ENCODE data around the gene PMM2. TPM values are rescaled to one million over a fixed set of nuclear protein-coding genes. Genes with fewer than 3 reads are reported as not detected.

PMM2 gene
- total RNA-seq, 1 experiment from 2014 or later = 59.4 TPM

- H3K36me3 Mint-ChIP-seq (ENCODE audit: insufficient read depth, unreplicated experiment) = no peaks in the 10 kb centered on the region
These were observed 36.6 kb upstream of the PMM2 start for GRCh38 chr16:8761078-8761477.

GRCh38 chr16:8762254-8762653 is 35.4 kb upstream of the PMM2 start:
- Mint-ChIP-seq H3K9me3 (ENCODE audit: unreplicated experiment) (no peaks in the 10 kb centered on the region), H3K4me3 (ENCODE audit: unreplicated experiment) (no peak overlapping the region), H3K27ac (ENCODE audit: low read depth, unreplicated experiment) (no peak overlapping the region), H3K27me3 (ENCODE audit: insufficient read depth, unreplicated experiment) (no peaks in the 10 kb centered on the region), H3K36me3 (ENCODE audit: insufficient read depth, unreplicated experiment) (no peaks in the 10 kb centered on the region), H3K4me1 (ENCODE audit: insufficient read depth, unreplicated experiment) (no peaks in the 10 kb centered on the region)
- no peak for TF ChIP-seq CTCF (IDR thresholded peaks at IDR 0.05; ENCODE audit: unreplicated experiment)
- ChIA-PET POLR2A (no interaction called here), CTCF (interaction anchor here (0.8 to 2.1 kb wide), 3 partner anchors 9 to 34 kb away, joined by 4 read pairs; no protein-coding TSS in a partner anchor)
- DNase-seq (ENCODE audit: unreplicated experiment) = no peak
- BruUV-seq (replicated peaks) = no TSS peak
- intact Hi-C loops (cut with micrococcal nuclease) = no loop called here

More at GRCh38 chr16:8761078-8761477, 36.6 kb upstream of the PMM2 start:
- BruUV-seq (replicated peaks) = no TSS peak
- no peak for DNase-seq (ENCODE audit: unreplicated experiment)
- Mint-ChIP-seq H3K4me3 (ENCODE audit: unreplicated experiment) (no peak overlapping the region), H3K27ac (ENCODE audit: low read depth, unreplicated experiment) (no peak overlapping the region), H3K4me1 (ENCODE audit: insufficient read depth, unreplicated experiment) (no peaks in the 10 kb centered on the region), H3K9me3 (ENCODE audit: unreplicated experiment) (no peaks in the 10 kb centered on the region), H3K27me3 (ENCODE audit: insufficient read depth, unreplicated experiment) (no peaks in the 10 kb centered on the region)
- TF ChIP-seq CTCF (IDR thresholded peaks at IDR 0.05; ENCODE audit: unreplicated experiment) = no peak
- ChIA-PET POLR2A (no interaction called here), CTCF (interaction anchor here (0.6 kb wide), 1 partner anchor 100 kb away, joined by 4 read pairs; no protein-coding TSS in a partner anchor)
- intact Hi-C loops (cut with micrococcal nuclease) = no loop called here

- Mint-ChIP-seq H3K27me3 (ENCODE audit: insufficient read depth, unreplicated experiment) (no peaks in the 10 kb centered on the region), H3K4me1 (ENCODE audit: insufficient read depth, unreplicated experiment) (no peaks in the 10 kb centered on the region), H3K9me3 (ENCODE audit: unreplicated experiment) (no peaks in the 10 kb centered on the region), H3K36me3 (ENCODE audit: insufficient read depth, unreplicated experiment) (no peaks in the 10 kb centered on the region), H3K27ac (ENCODE audit: low read depth, unreplicated experiment) (no peak overlapping the region), H3K4me3 (ENCODE audit: unreplicated experiment) (no peak overlapping the region)
- no peak for DNase-seq (ENCODE audit: unreplicated experiment)
- intact Hi-C loops (cut with micrococcal nuclease) = no loop called here
- no peak for TF ChIP-seq CTCF (IDR thresholded peaks at IDR 0.05; ENCODE audit: unreplicated experiment)
- no TSS peak for BruUV-seq (replicated peaks)
- POLR2A ChIA-PET = interaction anchor here (1.0 kb wide), 1 partner anchor 9 kb away, joined by 3 read pairs; no protein-coding TSS in a partner anchor
- CTCF ChIA-PET = interaction anchor here (1.3 to 2.1 kb wide), 2 partner anchors 29 to 33 kb away, joined by 4 read pairs; no protein-coding TSS in a partner anchor
These were observed 34.6 kb upstream of the PMM2 start for GRCh38 chr16:8763083-8763482.

GRCh38 chr16:8763899-8764298 is 33.7 kb upstream of the PMM2 start:
- intact Hi-C loops (cut with micrococcal nuclease) = no loop called here
- TF ChIP-seq CTCF (IDR thresholded peaks at IDR 0.05; ENCODE audit: unreplicated experiment) = no peak
- H3K4me1 Mint-ChIP-seq (ENCODE audit: insufficient read depth, unreplicated experiment) = no peaks in the 10 kb centered on the region
- no peak overlapping the region for H3K4me3 Mint-ChIP-seq (ENCODE audit: unreplicated experiment)
- H3K27ac Mint-ChIP-seq (ENCODE audit: low read depth, unreplicated experiment) = no peak overlapping the region
- DNase-seq (ENCODE audit: unreplicated experiment) = no peak
- BruUV-seq (replicated peaks) = no TSS peak
- ChIA-PET POLR2A (interaction anchor here (1.0 kb wide), 1 partner anchor 8 kb away, joined by 3 read pairs; no protein-coding TSS in a partner anchor), CTCF (interaction anchor here (0.7 to 2.1 kb wide), 2 partner anchors 21 to 28 kb away, joined by 3 to 4 read pairs; no protein-coding TSS in a partner anchor)
- no peaks in the 10 kb centered on the region for H3K9me3 Mint-ChIP-seq (ENCODE audit: unreplicated experiment)
- no peaks in the 10 kb centered on the region for H3K27me3 Mint-ChIP-seq (ENCODE audit: insufficient read depth, unreplicated experiment)
- H3K36me3 Mint-ChIP-seq (ENCODE audit: insufficient read depth, unreplicated experiment) = no peaks in the 10 kb centered on the region

All from MCF 10A (cell line).